GM12864 (cell line): ENCODE measurements around the gene POFUT2.
"Not testable (repeated sequence)": the region's sequence is repeated elsewhere in the genome, so short reads cannot be mapped to it uniquely, and the experiment has no call there.

Experiments used
- DNase-seq: peaks from one replicate; pipeline ENCODE4 v3.0.0-alpha.2; 2011; ENCODE audit warnings: low read depth
- H3K4me3 ChIP-seq: 2 replicates; pipeline ENCODE4 v1.5.1; 2011; ENCODE audit warnings: mild to moderate bottlenecking, low read depth, low read length, control low read depth
- TF ChIP-seq, protein P1 (sequence below): IDR thresholded peaks from 2 replicates; pipeline ENCODE4 v1.5.1; 2011; ENCODE audit warnings: low read depth, mild to moderate bottlenecking, moderate library complexity, low read length, control low read depth, inconsistent platforms; ENCODE audit errors: missing control alignments

The POFUT2 gene

DNA sequence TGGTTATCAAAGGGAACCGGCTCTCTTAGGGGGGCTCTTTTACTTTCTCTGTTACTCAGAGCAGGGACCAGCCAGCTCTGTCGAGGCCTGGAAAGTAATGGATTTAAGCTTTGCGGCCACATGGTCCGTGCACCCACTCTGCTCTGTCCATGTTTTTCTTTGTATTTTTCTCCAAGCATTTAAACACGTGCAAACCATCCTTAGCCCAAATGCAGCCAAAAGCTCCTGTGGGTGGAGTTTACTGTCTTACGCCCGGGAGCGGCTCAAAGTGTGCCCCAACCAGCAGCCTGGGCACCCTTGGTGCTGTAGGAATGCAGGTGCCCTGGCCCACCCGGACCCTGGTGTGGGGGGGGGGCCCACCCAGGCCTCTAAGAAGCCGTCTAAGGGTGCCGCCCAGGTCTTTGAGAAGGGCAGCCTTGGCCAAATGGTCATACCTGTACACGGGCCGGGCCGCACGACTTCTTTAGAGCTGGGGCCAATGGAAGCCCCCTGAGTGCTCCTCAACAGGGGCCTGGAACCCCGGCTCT, 29.2 kb upstream of the POFUT2 start:
- no peak for DNase-seq
- TF ChIP-seq, protein P1, sequence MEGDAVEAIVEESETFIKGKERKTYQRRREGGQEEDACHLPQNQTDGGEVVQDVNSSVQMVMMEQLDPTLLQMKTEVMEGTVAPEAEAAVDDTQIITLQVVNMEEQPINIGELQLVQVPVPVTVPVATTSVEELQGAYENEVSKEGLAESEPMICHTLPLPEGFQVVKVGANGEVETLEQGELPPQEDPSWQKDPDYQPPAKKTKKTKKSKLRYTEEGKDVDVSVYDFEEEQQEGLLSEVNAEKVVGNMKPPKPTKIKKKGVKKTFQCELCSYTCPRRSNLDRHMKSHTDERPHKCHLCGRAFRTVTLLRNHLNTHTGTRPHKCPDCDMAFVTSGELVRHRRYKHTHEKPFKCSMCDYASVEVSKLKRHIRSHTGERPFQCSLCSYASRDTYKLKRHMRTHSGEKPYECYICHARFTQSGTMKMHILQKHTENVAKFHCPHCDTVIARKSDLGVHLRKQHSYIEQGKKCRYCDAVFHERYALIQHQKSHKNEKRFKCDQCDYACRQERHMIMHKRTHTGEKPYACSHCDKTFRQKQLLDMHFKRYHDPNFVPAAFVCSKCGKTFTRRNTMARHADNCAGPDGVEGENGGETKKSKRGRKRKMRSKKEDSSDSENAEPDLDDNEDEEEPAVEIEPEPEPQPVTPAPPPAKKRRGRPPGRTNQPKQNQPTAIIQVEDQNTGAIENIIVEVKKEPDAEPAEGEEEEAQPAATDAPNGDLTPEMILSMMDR = no peak
- H3K4me3 ChIP-seq = no peak overlapping the region

DNA sequence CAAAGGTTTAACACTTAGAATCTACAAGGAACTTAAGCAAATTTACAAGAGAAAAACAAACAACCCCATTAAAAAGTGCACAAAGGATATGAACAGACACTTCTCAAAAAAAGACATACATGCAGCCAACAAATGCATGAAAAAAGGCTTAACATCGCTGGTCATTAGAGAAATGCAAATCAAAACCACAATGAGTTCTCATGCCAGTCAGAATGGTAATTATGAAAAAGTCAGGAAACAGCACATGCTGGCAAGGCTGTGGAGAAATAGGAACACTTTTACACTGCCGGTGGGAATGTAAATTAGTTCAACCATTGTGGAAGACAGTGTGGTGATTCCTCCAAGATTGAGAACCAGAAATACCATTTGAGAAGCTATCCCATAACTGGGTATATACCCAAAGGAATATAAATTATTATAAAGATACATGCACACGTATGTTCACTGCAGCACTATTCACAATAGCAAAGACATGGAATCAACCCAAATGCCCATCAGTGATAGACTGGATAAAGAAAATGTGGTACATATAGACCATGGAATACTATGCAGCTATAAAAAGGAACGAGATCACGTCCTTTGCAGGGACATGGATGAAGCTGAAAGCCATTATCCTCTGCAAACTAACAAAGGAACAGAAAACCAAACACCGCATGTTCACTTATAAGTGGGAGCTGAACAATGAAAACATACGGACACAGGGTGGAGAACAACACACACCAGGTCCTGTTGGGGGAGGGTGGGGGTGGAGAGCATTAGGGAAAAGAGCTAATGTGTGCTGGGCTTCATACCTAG, 28.2 kb upstream of the POFUT2 start:
- not testable (repeated sequence) for DNase-seq, H3K4me3 ChIP-seq

DNA sequence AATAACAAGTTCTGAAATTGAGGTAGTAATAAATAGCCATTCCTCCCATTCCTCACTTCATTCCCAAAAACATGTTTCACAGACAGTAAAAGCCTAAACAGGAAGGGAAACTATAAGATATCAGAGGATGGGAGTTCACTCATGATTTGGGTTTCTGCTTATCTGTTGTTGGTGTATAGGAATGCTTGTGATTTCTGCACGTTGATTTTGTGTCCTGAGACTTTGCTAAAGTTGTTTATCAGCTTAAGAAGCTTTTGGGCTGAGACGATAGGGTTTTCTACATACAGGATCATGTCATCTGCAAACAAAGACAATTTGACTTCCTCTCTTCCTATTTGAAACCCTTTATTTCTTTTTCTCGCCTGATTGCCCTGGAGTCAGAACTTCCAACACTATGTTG, 26.0 kb upstream of the POFUT2 start:
- TF ChIP-seq, protein P1 = no peak
- DNase-seq = no peak
- H3K4me3 ChIP-seq = no peak overlapping the region

GRCh38 chr21:45313015-45313414, 25.3 kb upstream of the POFUT2 start:
- TF ChIP-seq, protein P1 = no peak
- H3K4me3 ChIP-seq = no peak overlapping the region
- no peak for DNase-seq

GRCh38 chr21:45312296-45312695, 24.6 kb upstream of the POFUT2 start:
- TF ChIP-seq, protein P1 = no peak
- H3K4me3 ChIP-seq = no peak overlapping the region
- DNase-seq = no peak

- TF ChIP-seq, protein P1 = no peak
- no peak overlapping the region for H3K4me3 ChIP-seq
- no peak for DNase-seq
These were observed 22.8 kb upstream of the POFUT2 start for GRCh38 chr21:45310459-45310858.

GRCh38 chr21:45309987-45310381, 22.3 kb upstream of the POFUT2 start:
- TF ChIP-seq, protein P1 = no peak
- DNase-seq = no peak
- no peak overlapping the region for H3K4me3 ChIP-seq
